Measurements from ENCODE around the gene MCRIP1.

DNA sequence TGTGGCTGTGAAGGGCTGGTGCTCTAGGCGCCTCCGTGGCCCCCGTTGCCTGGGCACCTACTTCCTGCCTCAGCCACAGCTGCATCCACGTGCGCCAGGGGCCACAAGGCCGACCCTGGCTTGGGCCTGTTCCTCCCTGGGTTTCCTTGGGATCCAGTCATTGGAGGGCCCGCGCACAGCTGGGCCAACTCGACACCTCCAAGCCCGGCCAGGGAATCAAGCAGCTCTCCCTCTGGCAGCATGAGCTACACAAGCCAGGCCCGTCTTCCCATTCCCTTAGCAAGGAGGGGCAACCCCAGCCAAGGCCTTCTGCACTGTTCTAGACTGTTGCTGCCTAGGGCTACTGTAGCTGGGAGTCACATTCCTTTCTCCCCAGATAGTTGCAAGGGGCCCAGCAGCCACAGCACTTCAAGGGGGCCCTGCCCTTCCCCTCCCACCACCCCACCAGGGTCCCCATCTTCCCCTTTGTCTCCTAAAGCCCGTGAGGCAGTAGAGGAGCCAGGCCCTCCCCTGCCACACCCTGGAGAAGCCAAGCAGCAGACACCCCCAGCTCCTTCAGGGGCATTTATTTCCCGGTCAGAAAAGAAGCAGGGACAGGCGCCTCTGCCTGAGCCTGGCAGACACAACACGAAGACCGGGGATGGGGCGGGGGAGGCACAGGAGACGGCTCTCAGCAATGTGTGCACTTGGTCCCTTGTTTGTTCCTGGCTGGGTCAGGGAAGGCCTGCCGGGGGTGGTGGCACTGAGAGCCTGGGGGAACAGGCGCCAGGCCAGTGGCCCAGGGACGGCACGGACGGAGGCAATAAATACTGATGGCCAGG, 34.3 kb upstream of the MCRIP1 start:
- TF ChIP-seq, protein P1, sequence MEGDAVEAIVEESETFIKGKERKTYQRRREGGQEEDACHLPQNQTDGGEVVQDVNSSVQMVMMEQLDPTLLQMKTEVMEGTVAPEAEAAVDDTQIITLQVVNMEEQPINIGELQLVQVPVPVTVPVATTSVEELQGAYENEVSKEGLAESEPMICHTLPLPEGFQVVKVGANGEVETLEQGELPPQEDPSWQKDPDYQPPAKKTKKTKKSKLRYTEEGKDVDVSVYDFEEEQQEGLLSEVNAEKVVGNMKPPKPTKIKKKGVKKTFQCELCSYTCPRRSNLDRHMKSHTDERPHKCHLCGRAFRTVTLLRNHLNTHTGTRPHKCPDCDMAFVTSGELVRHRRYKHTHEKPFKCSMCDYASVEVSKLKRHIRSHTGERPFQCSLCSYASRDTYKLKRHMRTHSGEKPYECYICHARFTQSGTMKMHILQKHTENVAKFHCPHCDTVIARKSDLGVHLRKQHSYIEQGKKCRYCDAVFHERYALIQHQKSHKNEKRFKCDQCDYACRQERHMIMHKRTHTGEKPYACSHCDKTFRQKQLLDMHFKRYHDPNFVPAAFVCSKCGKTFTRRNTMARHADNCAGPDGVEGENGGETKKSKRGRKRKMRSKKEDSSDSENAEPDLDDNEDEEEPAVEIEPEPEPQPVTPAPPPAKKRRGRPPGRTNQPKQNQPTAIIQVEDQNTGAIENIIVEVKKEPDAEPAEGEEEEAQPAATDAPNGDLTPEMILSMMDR (IDR thresholded peaks at IDR 0.05; ENCODE audit: control extremely low read depth in 1 of 3, insufficient read depth in 1 of 3, low read depth in 1 of 3, low read length in 3 of 3) = no peak
- TF ChIP-seq TCF12 (IDR thresholded peaks at IDR 0.05; ENCODE audit: low read depth, low read length) (no peak), POLR2AphosphoS5 (IDR thresholded peaks at IDR 0.05; ENCODE audit: low read depth, low read length) (peak; percentile 50), TAF1 (IDR thresholded peaks at IDR 0.05; ENCODE audit: low read depth, low read length) (no peak), CHD2 (IDR thresholded peaks at IDR 0.05; ENCODE audit: low read length) (0 out of 2 replicates have a peak, but pooled peaks have one; percentile 25), YY1 (IDR thresholded peaks at IDR 0.05; ENCODE audit: low read depth, low read length) (no peak)
- TF ChIP-seq, protein P2, sequence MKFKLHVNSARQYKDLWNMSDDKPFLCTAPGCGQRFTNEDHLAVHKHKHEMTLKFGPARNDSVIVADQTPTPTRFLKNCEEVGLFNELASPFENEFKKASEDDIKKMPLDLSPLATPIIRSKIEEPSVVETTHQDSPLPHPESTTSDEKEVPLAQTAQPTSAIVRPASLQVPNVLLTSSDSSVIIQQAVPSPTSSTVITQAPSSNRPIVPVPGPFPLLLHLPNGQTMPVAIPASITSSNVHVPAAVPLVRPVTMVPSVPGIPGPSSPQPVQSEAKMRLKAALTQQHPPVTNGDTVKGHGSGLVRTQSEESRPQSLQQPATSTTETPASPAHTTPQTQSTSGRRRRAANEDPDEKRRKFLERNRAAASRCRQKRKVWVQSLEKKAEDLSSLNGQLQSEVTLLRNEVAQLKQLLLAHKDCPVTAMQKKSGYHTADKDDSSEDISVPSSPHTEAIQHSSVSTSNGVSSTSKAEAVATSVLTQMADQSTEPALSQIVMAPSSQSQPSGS (IDR thresholded peaks at IDR 0.05; ENCODE audit: low read length) = no peak

Data from H1 (cell line).